Measurements from ENCODE around the gene DGKI. TPM values are rescaled to one million over a fixed set of nuclear protein-coding genes. Genes with fewer than 3 reads are reported as not detected.

DGKI gene
- total RNA-seq, 2 donors from 2014 or later, result 0.04 to 0.64 TPM

DNA sequence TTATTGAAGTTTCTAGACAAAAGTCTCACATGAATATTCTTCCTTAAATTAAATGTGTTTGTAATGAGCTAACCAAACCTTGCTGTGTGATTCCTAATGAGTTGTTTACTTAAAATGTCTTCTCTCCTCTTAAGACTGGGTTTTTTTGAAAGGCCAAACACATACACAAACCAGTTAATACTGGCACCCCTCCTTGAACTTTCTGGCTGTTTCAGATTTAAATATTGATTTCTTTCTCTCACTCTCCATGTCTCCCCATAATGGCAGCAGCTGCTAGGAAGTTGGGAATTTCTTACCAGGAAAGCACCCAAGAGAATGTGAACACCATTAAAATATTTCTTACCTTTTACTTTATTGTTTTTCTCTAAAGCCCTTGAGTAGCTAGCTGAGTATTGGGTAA lies 491.8 kb downstream of the DGKI start:
- no peaks in the 10 kb centered on the region for H3K4me1 ChIP-seq (ENCODE audit: control insufficient read depth, insufficient read depth, low read length)
- H3K27ac ChIP-seq (ENCODE audit: low read depth, low read length), result no peak overlapping the region
- DNase-seq, result no peak
- no peak overlapping the region for H3K4me3 ChIP-seq (ENCODE audit: low read length)
- H3K27ac Mint-ChIP-seq, result no peak overlapping the region
- no peaks in the 10 kb centered on the region for H3K36me3 ChIP-seq (ENCODE audit: control insufficient read depth, insufficient read depth, low read length)
- peaks cover 39% of the 10 kb centered on the region for H3K9me3 Mint-ChIP-seq
- H3K36me3 Mint-ChIP-seq (ENCODE audit: low read depth), result no peaks in the 10 kb centered on the region
- H3K27me3 Mint-ChIP-seq (ENCODE audit: insufficient read depth), result no peaks in the 10 kb centered on the region
- H3K4me1 Mint-ChIP-seq, result no peaks in the 10 kb centered on the region
- H3K9me3 ChIP-seq (ENCODE audit: control insufficient read depth, low read length), result peaks cover 29% of the 10 kb centered on the region
- H3K27me3 ChIP-seq (ENCODE audit: control insufficient read depth, insufficient read depth, low read length, poor library complexity, severe bottlenecking), result no peaks in the 10 kb centered on the region
- no peak overlapping the region for H3K9ac ChIP-seq (ENCODE audit: extremely low read depth, low read length, poor library complexity, severe bottlenecking)
- TF ChIP-seq, protein P1, sequence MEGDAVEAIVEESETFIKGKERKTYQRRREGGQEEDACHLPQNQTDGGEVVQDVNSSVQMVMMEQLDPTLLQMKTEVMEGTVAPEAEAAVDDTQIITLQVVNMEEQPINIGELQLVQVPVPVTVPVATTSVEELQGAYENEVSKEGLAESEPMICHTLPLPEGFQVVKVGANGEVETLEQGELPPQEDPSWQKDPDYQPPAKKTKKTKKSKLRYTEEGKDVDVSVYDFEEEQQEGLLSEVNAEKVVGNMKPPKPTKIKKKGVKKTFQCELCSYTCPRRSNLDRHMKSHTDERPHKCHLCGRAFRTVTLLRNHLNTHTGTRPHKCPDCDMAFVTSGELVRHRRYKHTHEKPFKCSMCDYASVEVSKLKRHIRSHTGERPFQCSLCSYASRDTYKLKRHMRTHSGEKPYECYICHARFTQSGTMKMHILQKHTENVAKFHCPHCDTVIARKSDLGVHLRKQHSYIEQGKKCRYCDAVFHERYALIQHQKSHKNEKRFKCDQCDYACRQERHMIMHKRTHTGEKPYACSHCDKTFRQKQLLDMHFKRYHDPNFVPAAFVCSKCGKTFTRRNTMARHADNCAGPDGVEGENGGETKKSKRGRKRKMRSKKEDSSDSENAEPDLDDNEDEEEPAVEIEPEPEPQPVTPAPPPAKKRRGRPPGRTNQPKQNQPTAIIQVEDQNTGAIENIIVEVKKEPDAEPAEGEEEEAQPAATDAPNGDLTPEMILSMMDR (conservative IDR thresholded peaks at IDR 0.05), result no peak
- H3K4me3 Mint-ChIP-seq, result no peak overlapping the region

DNA sequence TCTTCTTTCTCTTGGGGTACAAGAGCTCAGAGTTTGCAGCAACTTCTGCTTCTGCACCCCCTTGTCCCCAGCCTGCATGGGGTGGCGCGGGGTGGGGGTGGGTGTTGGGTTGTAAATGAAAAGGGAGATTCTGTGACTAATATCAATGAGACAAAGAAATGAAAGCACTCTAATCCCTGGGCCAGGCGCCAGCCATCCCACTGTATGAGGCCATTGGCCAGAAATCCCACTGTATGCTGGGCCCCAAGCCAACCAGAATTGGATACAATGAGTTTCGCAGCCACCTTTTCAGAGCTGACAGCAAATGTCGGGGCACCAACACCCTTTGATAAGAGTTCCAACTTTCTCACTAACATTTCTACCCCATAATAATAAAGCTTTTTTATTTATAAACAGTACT lies 492.4 kb downstream of the DGKI start:
- no peak overlapping the region for H3K27ac Mint-ChIP-seq
- peaks cover 34% of the 10 kb centered on the region for H3K9me3 Mint-ChIP-seq
- H3K27me3 Mint-ChIP-seq (ENCODE audit: insufficient read depth), result no peaks in the 10 kb centered on the region
- no peak for DNase-seq
- no peak overlapping the region for H3K27ac ChIP-seq (ENCODE audit: low read depth, low read length)
- H3K4me3 ChIP-seq (ENCODE audit: low read length), result no peak overlapping the region
- TF ChIP-seq, protein P1 (conservative IDR thresholded peaks at IDR 0.05), result no peak
- H3K4me3 Mint-ChIP-seq, result no peak overlapping the region
- no peaks in the 10 kb centered on the region for H3K27me3 ChIP-seq (ENCODE audit: control insufficient read depth, insufficient read depth, low read length, poor library complexity, severe bottlenecking)
- no peak overlapping the region for H3K9ac ChIP-seq (ENCODE audit: extremely low read depth, low read length, poor library complexity, severe bottlenecking)
- peaks cover 24% of the 10 kb centered on the region for H3K9me3 ChIP-seq (ENCODE audit: control insufficient read depth, low read length)
- H3K36me3 ChIP-seq (ENCODE audit: control insufficient read depth, insufficient read depth, low read length), result no peaks in the 10 kb centered on the region
- no peaks in the 10 kb centered on the region for H3K4me1 Mint-ChIP-seq
- 73 to 79% methylated on average over 2 to 5 of the region's 5 CpGs for whole genome bisulfite sequencing, 2 experiments (ENCODE audit: insufficient coverage in 1 of 2, insufficient read length in 1 of 2)
- no peaks in the 10 kb centered on the region for H3K4me1 ChIP-seq (ENCODE audit: control insufficient read depth, insufficient read depth, low read length)
- H3K36me3 Mint-ChIP-seq (ENCODE audit: low read depth), result no peaks in the 10 kb centered on the region

DNA sequence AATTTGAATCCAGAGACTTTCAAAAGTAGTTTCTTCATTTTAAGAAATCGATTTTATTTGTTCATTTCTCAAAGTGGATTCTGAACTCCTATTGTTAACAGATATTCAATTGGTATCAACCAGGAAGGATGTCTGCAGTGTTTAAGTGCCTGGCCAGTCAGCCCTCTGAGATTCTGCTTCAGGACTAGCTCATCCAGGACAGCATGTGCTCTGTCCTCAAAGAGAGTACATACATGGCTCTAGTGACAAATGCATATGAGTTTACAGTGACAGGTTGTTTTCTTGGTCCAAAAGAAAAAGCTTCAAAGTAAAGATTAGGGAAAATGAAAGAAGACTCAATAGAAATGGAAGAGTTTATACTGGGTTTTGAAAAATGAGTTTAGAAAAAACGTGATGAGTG lies 494.8 kb downstream of the DGKI start:
- Histone ChIP-seq H3K27me3 (ENCODE audit: control insufficient read depth, insufficient read depth, low read length, poor library complexity, severe bottlenecking) (no peaks in the 10 kb centered on the region), H3K27ac (ENCODE audit: low read depth, low read length) (no peak overlapping the region), H3K4me1 (ENCODE audit: control insufficient read depth, insufficient read depth, low read length) (no peaks in the 10 kb centered on the region), H3K36me3 (ENCODE audit: control insufficient read depth, insufficient read depth, low read length) (no peaks in the 10 kb centered on the region), H3K4me3 (ENCODE audit: low read length) (no peak overlapping the region), H3K9me3 (ENCODE audit: control insufficient read depth, low read length) (peaks cover 6% of the 10 kb centered on the region), H3K9ac (ENCODE audit: extremely low read depth, low read length, poor library complexity, severe bottlenecking) (no peak overlapping the region)
- Mint-ChIP-seq H3K4me3 (no peak overlapping the region), H3K27me3 (ENCODE audit: insufficient read depth) (no peaks in the 10 kb centered on the region), H3K9me3 (peaks cover 9% of the 10 kb centered on the region), H3K36me3 (ENCODE audit: low read depth) (no peaks in the 10 kb centered on the region), H3K27ac (no peak overlapping the region), H3K4me1 (no peaks in the 10 kb centered on the region)
- TF ChIP-seq, protein P1 (conservative IDR thresholded peaks at IDR 0.05), result no peak
- WGBS, 2 experiments (ENCODE audit: insufficient coverage in 1 of 2, insufficient read length in 1 of 2), result 87 to 95% methylated on average over 2 of the region's 2 CpGs
- DNase-seq, result no peak
